Measurements from ENCODE around the gene SIGLEC15.

- TF ChIP-seq POLR2A (IDR thresholded peaks at IDR 0.05; ENCODE audit: low read depth, low read length) (no peak), POLR2AphosphoS5 (IDR thresholded peaks at IDR 0.05; ENCODE audit: low read depth, low read length) (no peak)
These were observed 4.4 kb upstream of the SIGLEC15 start for GRCh38 chr18:45821026-45821425.
